ENCODE data around the gene PPIP5K1.
"Not testable (repeated sequence)": the region's sequence is repeated elsewhere in the genome, so short reads cannot be mapped to it uniquely, and the experiment has no call there.

Gene PPIP5K1

DNA sequence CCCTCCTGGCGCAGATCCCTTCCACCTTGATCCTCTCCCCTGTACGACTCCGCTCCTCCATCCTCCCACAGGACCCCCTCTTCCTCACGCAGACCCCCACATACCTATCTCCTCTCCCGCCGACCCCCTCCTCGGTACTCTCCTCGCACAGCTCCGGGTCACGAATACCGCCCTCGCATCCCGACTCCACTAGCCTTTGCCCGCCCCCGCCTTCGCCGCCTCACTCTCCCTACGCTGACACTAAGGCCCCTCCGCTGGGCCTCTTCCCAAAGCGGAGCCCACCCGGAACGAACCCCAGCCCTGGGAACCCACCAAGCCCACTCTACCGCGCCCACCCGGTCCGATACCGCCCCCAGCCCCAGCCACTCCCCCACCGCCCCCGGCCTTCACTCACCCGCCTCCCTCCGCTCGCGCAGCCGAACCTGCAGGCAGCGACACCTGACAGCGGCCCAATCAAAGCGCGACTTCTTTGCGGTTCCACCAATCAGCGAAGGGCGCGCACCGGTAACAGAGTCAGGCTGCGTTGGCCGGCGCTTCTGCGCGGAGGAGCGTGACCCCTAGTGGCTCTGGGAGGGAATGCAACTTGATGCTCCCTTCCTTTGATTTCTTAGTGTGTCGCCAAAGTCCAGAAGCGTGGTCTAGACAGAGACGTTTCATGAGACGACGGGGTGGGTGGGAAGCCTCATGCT, at the start of gene PPIP5K1:
PPIP5K1 (minus strand) TSS at position 431 of the 689 bp plus-strand sequence. CDS start 5,704 bp downstream, outside the sequence.
- not testable (repeated sequence) for DNase-seq

DNA sequence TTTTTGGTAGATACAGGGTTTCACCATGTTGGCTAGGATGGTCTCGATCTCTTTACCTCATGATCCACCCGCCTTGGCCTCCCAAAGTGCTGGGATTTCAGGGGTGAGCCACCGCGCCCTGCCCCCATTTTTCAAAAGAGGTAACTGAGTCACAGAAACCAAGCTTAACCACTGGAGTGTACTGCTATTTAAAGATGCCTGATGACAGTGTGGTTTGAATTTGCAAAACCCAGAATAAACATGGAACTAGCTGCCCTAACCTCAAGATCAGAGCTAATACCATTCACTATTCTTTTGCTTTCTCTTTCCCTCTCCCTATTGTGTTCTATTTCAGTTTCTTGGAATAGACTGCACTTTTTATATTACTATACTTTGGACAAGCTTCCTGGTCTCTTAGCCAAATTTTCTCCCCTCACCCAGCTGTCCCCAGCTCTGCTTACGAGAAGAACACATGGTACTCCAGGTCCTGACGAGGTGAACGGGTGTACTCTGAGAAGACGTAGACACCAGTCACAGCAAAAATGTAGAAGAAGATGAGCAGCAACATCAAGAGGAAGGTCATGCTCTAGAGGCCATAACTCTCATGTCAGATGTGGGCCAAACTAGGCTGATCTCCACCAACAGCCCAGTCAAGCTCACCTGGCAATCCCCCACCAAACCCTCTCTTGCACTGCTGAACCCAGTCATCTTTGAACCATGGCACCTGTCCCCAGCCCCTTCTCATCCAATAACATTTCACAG, 48.6 kb upstream of the PPIP5K1 start:
- not testable (repeated sequence) for DNase-seq

DNA sequence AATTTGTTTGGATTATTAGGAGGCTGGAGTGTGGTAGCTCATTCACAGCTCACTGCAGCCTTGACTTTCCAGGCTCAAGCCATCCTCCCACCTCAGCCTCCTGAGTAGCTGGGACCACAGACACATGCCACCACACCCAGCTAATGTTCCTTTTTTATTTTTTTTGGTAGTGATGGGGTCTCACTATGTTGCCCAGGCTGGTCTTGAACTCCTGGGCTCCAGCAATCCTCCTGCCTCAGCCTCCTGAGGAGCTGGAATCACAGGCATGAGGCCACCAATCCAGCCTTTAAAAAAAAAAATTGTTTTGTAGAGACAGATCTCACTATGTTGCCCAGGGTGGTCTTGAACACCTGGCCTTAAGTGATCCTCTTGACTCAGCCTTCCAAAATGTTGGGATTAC, 36.9 kb upstream of the PPIP5K1 start:
- not testable (repeated sequence) for DNase-seq

DNA sequence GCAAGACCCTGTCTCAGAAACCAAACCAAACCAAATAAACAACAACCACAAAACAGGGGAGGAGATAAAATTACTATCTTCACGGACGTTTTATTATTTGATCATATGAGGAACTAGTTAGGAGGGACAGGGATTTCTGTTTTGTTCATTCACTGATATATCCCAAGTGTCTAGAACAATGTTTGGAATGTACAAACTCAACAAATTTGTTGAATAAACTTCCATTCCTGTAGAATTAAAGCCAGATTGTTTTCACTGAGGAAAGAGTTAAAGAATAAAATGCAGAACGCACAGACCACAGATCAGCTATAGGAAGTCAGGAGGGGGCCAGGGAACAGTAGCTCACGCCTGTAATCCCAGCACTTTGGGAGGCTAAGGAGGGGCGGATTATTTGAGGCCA, 35.1 kb upstream of the PPIP5K1 start:
- no peak for DNase-seq

DNA sequence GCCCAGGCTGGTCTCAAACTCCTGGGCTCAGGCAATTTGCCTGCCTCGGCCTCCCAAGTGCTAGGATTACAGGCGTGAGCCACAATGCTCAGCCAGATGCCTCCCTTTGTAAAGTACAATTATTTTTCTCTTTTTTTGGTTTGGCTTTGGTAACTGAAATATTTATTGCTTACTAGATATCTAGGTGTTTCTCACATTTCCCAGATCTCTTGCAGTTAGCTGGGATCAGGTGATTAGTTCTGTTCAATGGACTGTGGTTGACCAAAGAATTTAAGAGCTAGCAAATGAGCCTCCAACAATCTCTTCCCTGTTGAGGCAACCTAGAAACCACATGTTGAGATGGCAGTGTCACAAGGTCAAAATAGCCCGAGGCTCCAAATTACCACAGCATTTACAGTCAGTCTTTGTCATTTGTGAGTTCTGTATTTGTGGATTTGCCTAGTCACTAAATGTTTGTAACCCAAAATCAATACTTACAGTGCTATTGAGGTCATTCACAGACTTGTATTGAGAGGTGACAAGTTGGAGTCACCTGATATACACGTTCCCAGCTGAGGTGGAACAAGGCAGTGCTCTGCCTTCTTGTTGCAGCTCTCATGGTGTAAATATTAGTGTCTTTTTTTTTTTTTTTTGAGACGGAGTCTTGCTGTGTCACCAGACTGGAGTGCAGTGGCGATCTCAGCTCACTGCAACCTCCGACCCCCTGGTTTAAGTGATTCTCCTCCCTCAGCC, 32.2 kb upstream of the PPIP5K1 start:
- DNase-seq: not testable (repeated sequence)

DNA sequence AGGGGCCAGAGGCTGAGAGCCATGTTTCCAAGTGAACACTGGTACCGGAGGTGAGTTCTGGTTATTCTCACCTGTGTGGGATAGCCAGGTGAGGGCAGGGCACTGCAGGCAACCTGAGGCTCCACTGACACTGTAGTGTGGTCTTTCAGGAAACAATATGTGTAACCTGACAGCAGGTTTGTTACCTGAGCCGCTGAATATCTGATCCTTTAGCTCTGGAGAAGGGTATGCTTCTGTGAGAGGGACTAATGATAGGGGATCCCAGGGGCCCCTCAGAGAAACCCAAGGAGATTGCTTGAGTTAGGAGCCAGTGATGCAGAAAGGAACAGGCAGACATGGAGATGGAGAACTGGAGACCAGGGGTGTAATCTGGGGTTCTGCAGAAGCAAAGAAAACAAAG, 28.7 kb upstream of the PPIP5K1 start, which contains the start of gene STRC:
STRC (minus strand) TSS at position 101 of the 400 bp plus-strand sequence; CDS start at position 23, 78 bp downstream.
- DNase-seq: not testable (repeated sequence)

DNA sequence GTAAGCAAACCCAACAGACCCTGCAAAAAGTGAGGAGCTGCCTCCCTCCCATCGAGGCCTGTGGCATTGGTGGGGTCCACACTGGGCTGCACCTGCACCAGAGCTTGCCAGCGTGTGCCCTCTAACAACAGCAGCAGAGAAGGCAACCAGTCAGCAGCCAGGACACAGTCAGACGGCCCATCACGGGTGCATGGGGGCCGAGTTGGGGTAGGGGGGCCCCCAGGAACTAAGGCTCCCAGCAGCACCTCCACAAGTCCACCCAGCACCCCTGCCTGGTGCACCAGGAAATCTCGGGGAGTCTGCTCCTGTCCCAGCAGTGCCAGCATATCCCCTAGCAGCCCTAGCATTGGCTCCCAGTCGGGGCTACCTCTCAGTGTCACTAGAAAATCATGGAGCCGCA, 27.7 kb upstream of the PPIP5K1 start:
- DNase-seq: not testable (repeated sequence)

DNA sequence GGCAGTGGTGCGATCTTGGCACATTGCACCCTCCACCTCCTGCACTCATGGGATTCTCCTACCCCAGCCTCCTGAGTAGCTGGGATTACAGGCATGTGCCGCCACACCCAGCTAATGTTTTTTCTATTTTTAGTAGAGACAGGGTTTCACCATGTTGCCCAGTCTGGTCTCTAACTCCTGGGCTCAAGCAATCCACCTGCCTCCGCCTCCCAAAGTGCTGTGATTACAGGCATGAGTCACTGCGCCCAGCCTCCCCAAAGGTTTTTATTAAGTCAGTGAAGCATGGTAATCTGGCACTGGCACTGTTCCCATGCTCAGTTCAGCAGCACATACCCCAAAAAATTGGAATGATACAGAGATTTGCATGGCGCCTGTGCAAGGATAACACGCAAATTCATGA, 12.2 kb upstream of the PPIP5K1 start:
- DNase-seq: not testable (repeated sequence)

DNA sequence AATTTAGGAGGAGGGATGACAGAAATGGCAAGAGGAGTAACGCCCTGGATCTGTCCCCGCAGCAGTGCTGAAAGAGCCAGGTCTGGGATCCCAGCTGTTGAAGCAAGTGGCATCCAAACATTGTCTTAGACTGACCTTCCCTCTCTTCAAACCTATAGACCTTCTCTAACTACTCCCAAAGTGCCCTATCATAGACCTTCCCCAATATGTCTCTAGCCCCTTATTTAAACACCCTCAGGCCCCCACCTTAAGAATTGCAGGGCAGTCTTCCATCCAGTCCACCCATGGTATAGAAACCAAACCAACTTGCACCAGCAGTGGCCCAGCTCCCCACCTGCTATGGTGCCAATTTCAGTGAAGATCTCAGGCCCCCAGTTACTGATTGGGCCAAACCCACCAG, 10.2 kb upstream of the PPIP5K1 start:
- DNase-seq: not testable (repeated sequence)

DNA sequence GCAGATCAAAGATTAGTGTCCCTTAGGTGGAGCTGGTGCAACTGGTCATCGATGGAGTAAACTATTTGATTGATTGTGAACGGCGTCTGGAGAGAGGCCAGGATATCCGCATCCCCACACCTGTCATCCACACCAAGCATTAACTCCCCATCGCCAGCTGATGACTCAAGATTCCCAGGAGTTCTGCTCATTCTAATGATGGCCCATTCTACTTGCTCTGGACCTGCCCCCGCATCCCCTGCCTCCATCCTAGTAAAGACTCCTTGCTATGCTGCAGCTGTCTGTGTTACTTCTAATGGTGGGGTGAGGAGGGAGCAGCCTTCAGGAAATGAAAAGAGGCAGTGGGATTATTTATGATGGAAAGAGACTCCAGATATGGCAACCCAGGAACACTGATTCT, 9.1 kb upstream of the PPIP5K1 start:
- not testable (repeated sequence) for DNase-seq

DNA sequence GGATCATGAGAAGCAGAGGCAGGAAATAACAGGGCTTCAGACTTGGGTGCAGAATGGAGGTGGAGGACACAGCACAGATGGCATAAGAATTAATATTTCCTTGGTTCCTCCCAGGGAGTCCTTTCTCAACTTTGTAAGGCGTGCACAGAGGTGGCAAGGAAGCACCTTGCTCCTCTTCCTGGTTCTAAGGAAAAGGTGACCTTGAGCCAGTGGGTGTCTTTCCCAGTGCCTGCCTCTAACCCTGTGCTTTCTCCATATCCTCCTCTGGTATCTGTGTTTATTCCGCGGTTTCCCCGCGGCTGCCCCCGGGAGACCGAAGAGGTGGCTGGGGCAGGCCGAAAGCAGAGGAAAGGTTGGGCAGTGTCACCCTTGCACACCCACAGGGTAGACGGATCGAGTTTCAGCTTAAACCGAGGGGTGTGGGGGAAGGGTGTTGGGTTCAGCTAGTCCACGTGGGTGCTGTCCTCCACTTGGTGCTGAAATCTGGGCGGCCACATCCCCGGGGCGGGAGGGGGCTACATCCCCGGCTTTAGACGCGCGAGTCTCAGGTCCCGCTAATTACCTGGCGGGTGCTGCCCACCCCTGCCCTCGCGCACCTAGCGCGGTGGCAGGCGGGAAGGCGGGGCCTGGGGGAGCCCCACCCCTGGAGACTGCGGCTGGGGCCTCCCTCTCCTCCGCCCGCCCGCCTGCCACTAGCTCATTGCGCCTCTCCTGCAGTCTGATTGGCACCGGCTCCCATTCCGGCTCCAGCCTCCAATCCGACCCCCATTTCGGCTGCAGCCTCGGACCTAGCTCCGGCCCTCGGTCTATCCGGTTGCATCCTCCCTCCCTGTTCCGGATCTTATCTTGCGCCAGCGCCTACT, 3.6 kb upstream of the PPIP5K1 start, which contains the start of gene CKMT1B:
CKMT1B (plus strand) TSS at position 700 of the 863 bp plus-strand sequence. CDS start 192 bp downstream, outside the sequence.
- DNase-seq: not testable (repeated sequence)

DNA sequence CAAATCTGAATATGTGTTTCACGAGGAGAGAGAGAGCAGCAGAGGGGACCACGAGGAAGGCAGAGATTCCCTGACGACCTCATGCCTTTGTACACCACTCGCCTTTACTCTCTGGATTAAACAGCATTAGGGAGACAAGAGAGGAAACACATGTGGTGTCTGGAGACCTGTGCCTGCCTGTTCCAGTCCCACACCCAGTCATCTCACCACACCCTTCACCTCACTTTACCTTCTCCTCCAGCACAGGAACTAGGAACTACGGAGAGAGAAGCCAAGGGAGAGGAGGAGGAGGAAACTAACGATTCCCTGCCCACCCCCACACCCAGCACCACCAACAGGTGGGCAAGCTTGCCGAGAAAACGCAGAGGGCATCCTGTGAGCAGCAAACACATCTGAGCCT, 2.8 kb upstream of the PPIP5K1 start:
- not testable (repeated sequence) for DNase-seq

DNA sequence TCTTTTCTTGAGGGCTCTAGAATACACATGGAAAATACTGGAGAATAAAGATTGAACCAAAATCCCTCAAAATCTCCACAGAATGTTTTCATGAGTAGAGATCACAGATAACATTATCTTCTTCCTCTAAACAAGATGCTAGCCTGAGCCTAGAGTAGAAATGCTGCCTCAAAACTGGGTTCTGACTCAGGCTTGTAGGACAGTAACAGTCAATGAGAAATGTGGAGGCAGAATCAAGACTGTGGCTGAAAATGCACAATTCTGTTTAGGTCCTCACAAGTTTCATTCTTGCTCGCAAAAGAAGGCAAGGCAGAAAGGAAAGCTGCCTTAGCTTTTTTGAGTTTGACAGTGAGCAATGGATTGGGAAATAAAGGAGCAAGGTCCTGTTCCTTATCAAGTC, 15.4 kb downstream of the PPIP5K1 start:
- not testable (repeated sequence) for DNase-seq

DNA sequence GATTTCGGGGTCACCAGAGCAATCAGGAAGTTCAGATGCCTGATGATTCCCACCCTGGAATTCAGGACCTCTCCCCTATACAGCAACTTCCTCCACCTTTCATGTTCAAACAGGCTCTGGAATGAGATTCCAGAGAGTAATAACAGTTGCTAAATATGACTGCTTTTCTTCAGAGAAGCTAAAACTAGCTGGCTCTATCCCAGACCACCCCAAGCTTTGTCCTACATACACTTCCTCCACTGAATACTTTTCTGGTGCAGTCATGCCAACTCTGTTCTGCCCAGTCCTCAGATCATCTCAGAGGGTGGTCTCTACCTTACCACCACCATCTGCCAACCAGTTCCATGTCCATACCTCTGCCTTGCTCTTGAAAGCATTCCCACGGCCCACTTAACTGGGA, 23.4 kb downstream of the PPIP5K1 start:
- not testable (repeated sequence) for DNase-seq

DNA sequence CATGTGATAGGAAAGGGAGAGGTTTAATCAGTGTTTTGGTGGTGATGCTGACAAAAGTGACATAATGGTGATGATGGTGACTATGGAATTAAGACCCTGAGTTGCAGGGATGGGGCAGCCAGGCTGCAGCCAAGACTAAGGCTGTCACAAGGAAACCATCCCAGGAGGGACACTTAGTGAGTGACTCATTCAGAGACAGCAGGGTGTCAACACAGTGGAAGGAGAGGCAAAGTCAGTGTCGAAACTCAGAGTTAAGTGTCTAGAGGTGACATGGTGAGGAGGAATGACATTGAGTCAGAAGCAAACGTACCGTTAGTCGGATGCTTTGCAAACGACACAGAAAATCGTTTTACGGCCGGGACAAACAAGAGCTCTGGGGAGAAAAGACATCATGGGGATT, 26.2 kb downstream of the PPIP5K1 start:
- not testable (repeated sequence) for DNase-seq

DNA sequence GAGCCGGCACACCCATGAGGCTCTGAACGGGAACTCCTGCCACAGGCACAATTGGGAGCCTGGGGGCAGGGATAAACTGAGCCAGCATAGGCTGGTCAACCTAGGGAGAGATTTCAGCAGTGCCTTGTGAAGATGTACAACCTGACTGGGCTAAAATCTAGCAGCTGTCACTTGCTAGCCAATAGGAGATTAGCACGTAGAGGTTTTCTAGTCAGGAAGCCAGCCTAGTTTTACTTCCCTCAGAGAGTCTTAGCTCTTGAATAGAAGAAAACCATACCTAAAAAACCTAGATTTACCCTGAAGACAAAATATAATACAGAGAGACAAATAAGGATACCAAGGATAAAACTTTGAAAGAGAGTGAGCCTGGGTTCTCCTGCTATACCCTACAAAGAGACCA, 27.3 kb downstream of the PPIP5K1 start:
- not testable (repeated sequence) for DNase-seq

DNA sequence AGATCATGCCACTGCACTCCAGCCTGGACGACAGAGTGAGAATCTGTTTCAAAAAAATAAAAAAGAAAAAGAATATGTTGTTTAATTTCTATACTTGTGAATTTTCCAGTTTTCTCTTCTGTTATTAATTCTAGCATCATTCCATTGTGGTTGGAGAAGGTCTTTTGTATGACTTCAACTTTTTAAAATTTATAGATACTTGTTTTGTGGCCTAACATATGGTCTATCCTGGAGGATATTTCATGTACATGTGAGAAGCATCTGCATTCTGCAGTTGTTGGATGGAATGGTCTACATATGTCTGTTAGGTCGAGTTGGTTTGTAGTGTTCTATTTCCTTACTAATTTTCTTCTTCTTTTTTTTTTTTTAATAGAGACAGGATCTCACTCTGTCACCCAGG, 37.0 kb downstream of the PPIP5K1 start:
- no peak for DNase-seq

DNA sequence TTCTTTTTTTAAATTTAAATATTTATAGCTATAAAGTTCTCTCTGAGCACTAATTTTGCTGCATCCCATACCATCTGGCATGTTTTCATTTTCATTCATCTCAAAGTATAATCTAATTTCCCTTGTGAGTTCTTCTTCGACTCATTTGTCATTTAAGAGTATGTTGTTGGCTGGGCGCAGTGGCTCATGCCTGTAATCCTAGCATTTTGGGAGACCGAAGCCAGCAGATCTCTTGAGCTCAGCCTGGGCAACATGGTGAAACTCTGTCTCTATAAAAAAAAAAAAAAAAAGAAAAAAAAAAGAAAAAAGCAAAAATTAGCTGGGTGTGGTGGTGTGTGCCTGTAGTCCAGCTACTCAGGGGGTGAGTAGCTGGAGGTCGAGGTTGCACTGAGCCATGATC, 37.8 kb downstream of the PPIP5K1 start:
- no peak for DNase-seq

DNA sequence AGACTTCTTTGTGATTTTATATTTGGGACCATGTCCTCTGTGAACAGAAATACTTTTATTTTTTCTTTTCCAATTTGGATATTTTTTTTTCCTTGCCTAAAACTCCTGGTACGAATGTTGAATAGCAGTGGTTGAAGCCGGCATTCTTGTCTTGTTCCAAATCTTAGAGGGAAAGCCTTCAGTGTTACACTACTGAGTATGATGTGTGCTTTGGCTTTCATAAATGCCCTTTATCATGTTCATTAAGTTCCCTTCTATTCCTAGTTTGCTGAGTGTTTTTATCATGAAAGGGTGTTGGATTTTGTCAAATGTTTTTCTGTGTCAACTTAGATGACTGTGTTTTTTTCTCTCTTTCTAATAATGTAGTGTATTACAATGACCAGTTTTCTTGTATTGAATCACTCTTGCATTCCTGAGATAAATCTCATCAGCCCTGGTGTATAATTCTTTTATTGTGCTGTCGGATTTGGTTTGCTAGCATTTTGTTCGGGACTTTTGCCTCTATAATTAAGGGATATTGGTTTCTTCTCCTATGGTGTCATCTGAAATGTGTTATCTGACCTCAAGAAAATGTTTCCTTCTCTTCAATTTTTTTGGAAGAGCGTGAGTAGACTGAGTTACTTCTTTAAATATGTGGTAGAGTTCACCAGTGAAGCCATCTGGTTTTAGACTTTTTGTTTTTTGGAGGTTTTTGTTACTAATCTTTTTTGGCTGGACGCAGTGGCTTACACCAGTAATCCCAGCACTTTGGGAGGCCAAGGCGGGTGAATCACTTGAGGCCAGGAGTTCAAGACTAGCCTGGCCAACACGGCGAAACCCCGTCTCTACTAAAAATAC, 39.3 kb downstream of the PPIP5K1 start:
- DNase-seq: no peak

DNA sequence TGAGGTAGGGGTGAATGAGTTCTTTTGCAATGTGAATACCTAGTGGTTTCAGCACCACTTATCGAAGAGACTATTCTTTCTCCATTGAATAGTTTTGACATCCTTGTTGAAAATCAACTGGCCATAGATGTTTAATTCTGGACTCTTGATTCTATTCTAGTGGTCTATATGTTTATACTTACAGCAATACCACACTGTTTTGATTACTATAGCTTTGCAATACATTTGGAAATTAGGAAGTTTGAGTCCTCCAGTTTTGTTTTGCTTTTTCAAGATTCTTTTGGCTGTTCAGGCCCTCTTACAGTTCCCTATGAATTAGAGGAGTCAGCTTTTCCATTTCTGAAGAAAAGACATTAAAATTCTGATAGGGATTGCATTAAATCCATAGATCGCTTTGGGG, 42.5 kb downstream of the PPIP5K1 start:
- no peak for DNase-seq

DNA sequence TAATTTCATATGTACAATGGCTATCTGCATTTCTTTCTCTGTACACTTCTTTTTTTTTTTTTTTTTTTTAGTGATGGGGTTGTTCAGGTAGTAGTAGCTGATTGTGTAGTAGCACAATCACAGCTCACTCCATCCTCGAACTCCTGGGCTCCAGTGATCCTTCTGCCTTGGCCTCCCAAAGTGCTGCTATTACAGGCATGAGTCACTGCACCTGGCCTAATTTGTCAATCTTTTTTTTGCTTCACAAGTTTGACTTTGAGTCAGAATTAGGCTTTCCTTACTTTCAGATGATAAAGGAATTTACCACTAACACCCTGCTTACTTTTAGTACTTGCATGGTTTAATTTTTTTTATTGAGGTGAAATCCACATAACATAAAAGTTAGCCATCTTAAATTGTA, 44.6 kb downstream of the PPIP5K1 start:
- no peak for DNase-seq
